Immature natural killer cell (primary cell): ENCODE results near the gene MAPK7. TPM values are rescaled to one million over a fixed set of nuclear protein-coding genes. Genes with fewer than 3 reads are reported as not detected.

ENCODE experiments used
- DNase-seq, 3 donors: peaks; one replicate each; pipeline ENCODE4 v3.0.0; 2022; ENCODE audit warnings: mixed read lengths in 1 of 3
- H3K27ac Mint-ChIP-seq, 6 donors: one replicate each; pipeline ENCODE4 v1.8.0; 2020; ENCODE audit warnings: mixed read lengths in 6 of 6, mild to moderate bottlenecking in 5 of 6, inconsistent platforms in 4 of 6, moderate library complexity in 3 of 6
- H3K27me3 Mint-ChIP-seq, 3 donors: one replicate each; pipeline ENCODE4 v1.8.0; 2020 to 2021; ENCODE audit warnings: low read depth in 3 of 3, mild to moderate bottlenecking in 3 of 3, mixed read lengths in 3 of 3, moderate library complexity in 3 of 3, inconsistent platforms in 1 of 3
- H3K36me3 Mint-ChIP-seq, 3 donors: one replicate each; pipeline ENCODE4 v1.8.0; 2020; ENCODE audit warnings: mixed read lengths in 3 of 3, inconsistent platforms in 2 of 3, mild to moderate bottlenecking in 2 of 3
- H3K4me1 Mint-ChIP-seq, 2 donors: one replicate each; pipeline ENCODE4 v1.8.0; 2020; ENCODE audit warnings: inconsistent platforms in 2 of 2, mild to moderate bottlenecking in 2 of 2, mixed read lengths in 2 of 2, moderate library complexity in 1 of 2
- H3K4me3 Mint-ChIP-seq, 5 donors: one replicate each; pipeline ENCODE4 v1.8.0; 2020; ENCODE audit warnings: mild to moderate bottlenecking in 5 of 5, mixed read lengths in 5 of 5, inconsistent platforms in 3 of 5, moderate library complexity in 3 of 5
- H3K9me3 Mint-ChIP-seq, 6 donors: one replicate each; pipeline ENCODE4 v1.8.0; 2020; ENCODE audit warnings: mild to moderate bottlenecking in 6 of 6, mixed read lengths in 6 of 6, inconsistent platforms in 4 of 6, moderate library complexity in 3 of 6
- polyA plus RNA-seq, 3 donors: library from polyadenylated mRNA; unstranded; fragments of 300-500 nt; fragmentation: Illumina TruSeq; gene quantifications; one replicate each; pipeline ENCODE4 v1.2.3, GENCODE V29; 2021

The MAPK7 gene
- polyA plus RNA-seq, 3 donors from 2014 or later: 3.4 to 23.0 (median 7.3) TPM

GRCh38 chr17:19409509-19409908 is 31.2 kb downstream of the MAPK7 start:
- no peak overlapping the region for H3K27ac Mint-ChIP-seq
- no peak overlapping the region for H3K4me3 Mint-ChIP-seq
- no peaks in the 10 kb centered on the region for H3K9me3 Mint-ChIP-seq
- H3K36me3 Mint-ChIP-seq: no peaks in the 10 kb centered on the region
- DNase-seq: no peak
- peaks cover 0 to 1% (median 0%) of the 10 kb centered on the region in 3 donors for H3K27me3 Mint-ChIP-seq
- no peaks in the 10 kb centered on the region for H3K4me1 Mint-ChIP-seq

GRCh38 chr17:19410091-19410490 is 31.8 kb downstream of the MAPK7 start:
- H3K9me3 Mint-ChIP-seq: no peaks in the 10 kb centered on the region
- no peaks in the 10 kb centered on the region for H3K36me3 Mint-ChIP-seq
- no peaks in the 10 kb centered on the region for H3K27me3 Mint-ChIP-seq
- peak overlapping the region in 2 of 6 donors; percentile 21 to 61 for H3K27ac Mint-ChIP-seq
- H3K4me1 Mint-ChIP-seq: no peaks in the 10 kb centered on the region
- DNase-seq: no peak
- no peak overlapping the region for H3K4me3 Mint-ChIP-seq

GRCh38 chr17:19410875-19411620 is 32.8 kb downstream of the MAPK7 start, which contains the start of gene RNF112:
RNF112 (plus strand) TSS chr17:19411232; CDS start chr17:19411409, 177 bp downstream.
- H3K9me3 Mint-ChIP-seq: no peaks in the 10 kb centered on the region
- DNase-seq: no peak
- peak within 1 kb of the TSS in 2 of 6 donors; percentile 21 to 61 for H3K27ac Mint-ChIP-seq
- H3K36me3 Mint-ChIP-seq: no peaks in the 10 kb centered on the region
- H3K4me3 Mint-ChIP-seq: no peak within 1 kb of the TSS
- no peaks in the 10 kb centered on the region for H3K27me3 Mint-ChIP-seq
- H3K4me1 Mint-ChIP-seq: no peaks in the 10 kb centered on the region

GRCh38 chr17:19411631-19412030 is 33.3 kb downstream of the MAPK7 start:
- Mint-ChIP-seq H3K36me3 (no peaks in the 10 kb centered on the region), H3K9me3 (no peaks in the 10 kb centered on the region), H3K4me3 (no peak overlapping the region), H3K27ac (no peak overlapping the region), H3K4me1 (no peaks in the 10 kb centered on the region), H3K27me3 (no peaks in the 10 kb centered on the region)
- no peak for DNase-seq

- Mint-ChIP-seq H3K9me3 (no peaks in the 10 kb centered on the region), H3K27me3 (peaks cover 0 to 1% (median 0%) of the 10 kb centered on the region in 3 donors), H3K4me3 (no peak overlapping the region), H3K36me3 (no peaks in the 10 kb centered on the region), H3K27ac (no peak overlapping the region), H3K4me1 (no peaks in the 10 kb centered on the region)
- no peak for DNase-seq
Measured at GRCh38 chr17:19412510-19412909, 34.2 kb downstream of the MAPK7 start.

- H3K36me3 Mint-ChIP-seq: no peaks in the 10 kb centered on the region
- H3K9me3 Mint-ChIP-seq: no peaks in the 10 kb centered on the region
- H3K4me3 Mint-ChIP-seq: no peak overlapping the region
- no peaks in the 10 kb centered on the region for H3K4me1 Mint-ChIP-seq
- no peak overlapping the region for H3K27ac Mint-ChIP-seq
- DNase-seq: no peak
- peaks cover 0 to 1% (median 0%) of the 10 kb centered on the region in 3 donors for H3K27me3 Mint-ChIP-seq
Measured at GRCh38 chr17:19412984-19413383, 34.7 kb downstream of the MAPK7 start.

GRCh38 chr17:19413761-19414160 is 35.5 kb downstream of the MAPK7 start:
- Mint-ChIP-seq H3K4me1 (no peaks in the 10 kb centered on the region), H3K36me3 (no peaks in the 10 kb centered on the region), H3K4me3 (no peak overlapping the region), H3K27me3 (peaks cover 0 to 4% (median 0%) of the 10 kb centered on the region in 3 donors), H3K9me3 (no peaks in the 10 kb centered on the region), H3K27ac (peak overlapping the region in 1 of 6 donors; percentile 34)
- no peak for DNase-seq

GRCh38 chr17:19414396-19415280 is 36.3 kb downstream of the MAPK7 start:
- Mint-ChIP-seq H3K9me3 (no peaks in the 10 kb centered on the region), H3K27me3 (peaks cover 0 to 7% (median 0%) of the 10 kb centered on the region in 3 donors), H3K36me3 (no peaks in the 10 kb centered on the region), H3K4me3 (no peak overlapping the region), H3K27ac (no peak overlapping the region), H3K4me1 (no peaks in the 10 kb centered on the region)
- DNase-seq: no peak

- no peak overlapping the region for H3K4me3 Mint-ChIP-seq
- H3K9me3 Mint-ChIP-seq: no peaks in the 10 kb centered on the region
- no peak for DNase-seq
- H3K27ac Mint-ChIP-seq: no peak overlapping the region
- H3K27me3 Mint-ChIP-seq: peaks cover 0 to 8% (median 0%) of the 10 kb centered on the region in 3 donors
- no peaks in the 10 kb centered on the region for H3K4me1 Mint-ChIP-seq
- H3K36me3 Mint-ChIP-seq: no peaks in the 10 kb centered on the region
Measured at GRCh38 chr17:19415311-19415710, 37.0 kb downstream of the MAPK7 start.

GRCh38 chr17:19415806-19416775 is 37.8 kb downstream of the MAPK7 start:
- DNase-seq: no peak
- Mint-ChIP-seq H3K9me3 (no peaks in the 10 kb centered on the region), H3K4me1 (no peaks in the 10 kb centered on the region), H3K4me3 (no peak overlapping the region), H3K27me3 (peaks cover 0 to 8% (median 0%) of the 10 kb centered on the region in 3 donors), H3K36me3 (peaks cover 0 to under 1% (median 0%) of the 10 kb centered on the region in 3 donors), H3K27ac (no peak overlapping the region)

- peaks cover 0 to 8% (median 0%) of the 10 kb centered on the region in 3 donors for H3K27me3 Mint-ChIP-seq
- no peaks in the 10 kb centered on the region for H3K9me3 Mint-ChIP-seq
- no peak for DNase-seq
- H3K36me3 Mint-ChIP-seq: peaks cover 0 to 4% (median 0%) of the 10 kb centered on the region in 3 donors
- H3K4me1 Mint-ChIP-seq: no peaks in the 10 kb centered on the region
- H3K4me3 Mint-ChIP-seq: no peak overlapping the region
- peak overlapping the region in 2 of 6 donors; percentile 40 to 49 for H3K27ac Mint-ChIP-seq
Measured at GRCh38 chr17:19417611-19418010, 39.3 kb downstream of the MAPK7 start.

GRCh38 chr17:19418251-19418992 is 40.1 kb downstream of the MAPK7 start:
- peaks cover 0 to 8% (median 0%) of the 10 kb centered on the region in 3 donors for H3K27me3 Mint-ChIP-seq
- H3K4me1 Mint-ChIP-seq: no peaks in the 10 kb centered on the region
- H3K9me3 Mint-ChIP-seq: no peaks in the 10 kb centered on the region
- no peak for DNase-seq
- no peak overlapping the region for H3K4me3 Mint-ChIP-seq
- H3K36me3 Mint-ChIP-seq: peaks cover 0 to 4% (median 0%) of the 10 kb centered on the region in 3 donors
- peak overlapping the region in 1 of 6 donors; percentile 49 for H3K27ac Mint-ChIP-seq

- Mint-ChIP-seq H3K27ac (no peak overlapping the region), H3K4me1 (no peaks in the 10 kb centered on the region), H3K27me3 (peaks cover 0 to 8% (median 5%) of the 10 kb centered on the region in 3 donors), H3K4me3 (no peak overlapping the region), H3K36me3 (peaks cover 0 to 4% (median 0%) of the 10 kb centered on the region in 3 donors), H3K9me3 (no peaks in the 10 kb centered on the region)
- no peak for DNase-seq
Measured at GRCh38 chr17:19421219-19421618, 42.9 kb downstream of the MAPK7 start.
